NCI-H82 treated with DMSO at 0.1 percent for 48 hours (cell line): Measurements from ENCODE around the gene LAMC1.

Experiments
- DNase-seq: peaks from one replicate; lab custom pipeline; 2025; ENCODE audit not compliant: unreplicated experiment; lab: John Stamatoyannopoulos, UW

Gene LAMC1

GRCh38 chr1:183185941-183186490 lies 162.8 kb downstream of the LAMC1 start, which contains the start of gene LAMC2:
LAMC2 (plus strand) TSS chr1:183186264; CDS start chr1:183186353, 89 bp downstream.
- no peak for DNase-seq

DNA sequence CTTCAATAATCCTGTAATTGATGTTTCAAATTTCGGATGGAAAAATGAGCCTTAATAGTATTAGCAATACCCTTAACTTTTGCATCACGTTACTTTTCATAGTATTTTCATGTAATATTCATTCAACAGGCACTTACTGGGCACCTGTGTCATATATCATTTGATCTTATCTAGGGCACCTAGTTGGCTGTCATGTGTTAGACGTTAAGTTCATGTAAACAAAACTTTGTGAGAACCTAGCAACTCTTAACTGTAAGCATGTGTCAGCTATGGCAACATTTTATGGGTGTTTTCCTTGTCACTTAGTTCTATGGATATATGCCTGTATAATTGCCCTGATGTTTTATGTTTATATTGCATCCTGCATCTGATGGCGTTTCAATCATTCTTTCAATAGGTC lies 163.6 kb downstream of the LAMC1 start:
- DNase-seq: no peak

DNA sequence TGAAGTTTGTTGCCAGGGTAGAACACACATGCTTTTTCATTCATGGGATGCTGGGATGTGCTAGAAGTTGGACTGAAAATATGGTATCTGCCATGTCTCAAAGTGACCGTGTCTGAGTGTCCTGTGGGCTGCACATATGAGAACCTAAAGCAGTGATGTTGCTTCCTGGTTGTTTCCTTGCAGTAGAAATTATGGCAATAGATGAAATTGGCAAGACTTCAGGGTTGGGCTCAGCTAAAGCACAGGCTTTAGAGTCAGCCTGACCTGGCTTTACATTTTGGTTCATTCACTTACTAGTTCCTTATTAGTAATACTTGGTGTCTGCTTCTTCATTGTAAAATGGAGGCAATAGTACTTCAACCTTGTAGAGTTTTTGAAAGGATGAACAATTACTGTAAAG lies 165.0 kb downstream of the LAMC1 start:
- no peak for DNase-seq

DNA sequence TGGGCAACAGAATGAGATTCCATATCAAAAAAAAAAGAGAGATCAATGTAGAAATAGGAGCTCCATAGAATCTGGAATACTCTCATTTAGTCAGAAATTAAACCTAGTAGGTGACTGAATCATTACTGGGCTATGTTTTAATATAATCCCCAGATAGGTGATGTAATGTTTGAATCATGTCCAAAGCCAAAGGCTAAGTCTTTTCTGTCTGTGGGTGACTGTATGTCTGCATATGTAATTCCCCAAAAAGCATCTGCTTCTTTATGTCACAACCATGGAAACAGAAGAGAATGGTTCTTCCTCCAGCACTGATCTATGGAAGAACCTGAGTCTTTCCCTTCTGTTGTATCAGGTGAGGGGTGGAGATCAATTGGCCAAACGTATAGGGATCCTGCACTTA lies 168.6 kb downstream of the LAMC1 start:
- DNase-seq: no peak

DNA sequence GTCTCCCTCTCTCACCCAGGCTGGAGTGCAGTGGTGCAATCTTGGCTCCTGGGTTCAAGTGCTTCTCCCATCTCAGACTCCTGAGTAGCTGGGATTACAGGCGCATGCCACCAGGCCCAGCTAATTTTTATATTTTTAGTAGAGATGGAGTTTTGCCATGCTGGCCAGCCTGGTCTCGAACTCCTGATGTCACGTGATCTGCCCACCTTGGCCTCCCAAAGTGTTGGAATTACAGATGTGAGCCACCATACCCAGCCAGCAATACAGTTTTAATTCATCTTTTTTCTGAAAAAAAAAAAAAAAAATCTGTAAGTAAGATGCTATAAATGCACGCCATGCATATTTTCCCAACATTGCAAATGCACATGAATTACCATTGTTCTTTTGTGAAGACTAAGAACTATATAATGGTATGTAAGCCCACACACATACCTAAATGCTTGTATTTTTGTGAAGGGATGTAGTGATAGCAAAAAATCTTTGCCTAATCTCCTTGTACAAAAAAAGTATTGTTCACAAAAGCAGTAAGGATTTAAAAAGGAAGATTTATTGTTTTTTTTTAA lies 170.8 kb downstream of the LAMC1 start:
- DNase-seq: no peak

DNA sequence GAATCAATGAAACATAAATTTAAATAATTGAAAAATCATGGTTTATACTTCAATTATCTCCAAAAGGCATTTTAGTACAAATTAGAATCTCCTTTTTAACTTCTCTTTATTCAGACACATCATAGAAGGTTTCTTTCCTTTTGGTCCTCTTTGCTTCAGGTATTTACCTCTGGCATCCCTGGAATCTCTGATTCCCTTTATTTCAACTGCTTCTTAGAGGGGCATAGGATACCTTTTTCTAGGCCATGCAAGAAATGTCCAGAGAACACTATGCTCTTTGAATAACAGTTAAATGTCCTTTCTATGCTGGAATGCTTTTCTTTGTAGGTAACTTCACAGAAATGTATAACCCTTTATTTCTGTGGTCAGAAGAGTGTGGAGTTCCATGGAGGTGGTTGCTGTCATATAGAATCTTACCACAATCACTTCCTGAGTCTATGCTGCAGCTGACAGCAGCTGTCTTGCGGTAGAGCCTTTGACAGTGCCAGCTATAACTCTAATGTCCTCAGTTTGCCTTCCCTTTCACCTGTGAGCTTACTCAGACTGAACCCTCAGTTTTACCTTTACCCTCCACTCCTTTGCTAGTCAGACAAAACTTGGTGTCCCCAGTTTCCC lies 171.4 kb downstream of the LAMC1 start:
- no peak for DNase-seq

DNA sequence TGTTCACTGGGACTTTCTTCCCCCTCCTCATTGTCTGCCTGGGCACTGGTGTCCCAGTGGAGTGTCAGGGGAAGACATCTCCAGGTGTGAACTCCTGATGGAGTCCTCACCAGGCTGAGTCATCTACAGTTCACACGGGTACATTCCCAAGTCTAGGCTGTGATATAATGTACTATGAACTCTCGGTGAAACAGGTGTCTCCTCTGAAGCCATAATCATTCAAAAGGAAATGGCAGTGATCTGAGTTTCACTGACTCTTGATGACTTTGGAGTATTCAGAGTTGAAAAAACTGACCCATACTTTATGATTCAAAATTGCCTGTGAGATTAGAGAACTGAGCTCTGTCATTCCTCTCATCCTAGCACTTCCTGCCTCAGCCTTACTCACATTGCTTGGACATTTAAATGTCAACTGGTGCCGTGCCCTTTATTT lies 171.9 kb downstream of the LAMC1 start:
- DNase-seq: no peak
